AG04450 (cell line): ENCODE results near the gene ECI2. TPM values are rescaled to one million over a fixed set of nuclear protein-coding genes. Genes with fewer than 3 reads are reported as not detected.

Experiments used
- CTCF ChIA-PET: fragments of 300-600, 350-600 bp; formaldehyde crosslinking; extraction: SDS; loops from one replicate; lab custom pipeline; 2022; ENCODE audit warnings: antibody characterized with exemption, inconsistent platforms; lab: Charles Lee
- POLR2A ChIA-PET: fragments of 350-600 bp; formaldehyde crosslinking; extraction: SDS; loops from one replicate; lab custom pipeline; 2021; ENCODE audit warnings: antibody characterized with exemption, inconsistent platforms; lab: Yijun Ruan, JAX
- DNase-seq: peaks from one replicate; pipeline ENCODE4 v3.0.0-alpha.2; 2011; ENCODE audit warnings: low read depth, low spot score
- H3K27ac ChIP-seq: one replicate; pipeline ENCODE4 v1.5.1; 2012; ENCODE audit warnings: low read depth, low read length, control low read depth
- H3K27me3 ChIP-seq: one replicate; pipeline ENCODE4 v1.6.0; 2012; ENCODE audit warnings: low read length; ENCODE audit not compliant: control insufficient read depth, insufficient read depth
- H3K4me3 ChIP-seq: 2 replicates; pipeline ENCODE4 v1.5.1; 2011; ENCODE audit warnings: mild to moderate bottlenecking, low read depth, low read length, control low read depth
- H3K9me3 ChIP-seq: 2 replicates; pipeline ENCODE4 v1.5.1; 2012; ENCODE audit warnings: low read length; ENCODE audit not compliant: control insufficient read depth, insufficient read depth
- CTCF ChIP-seq: IDR thresholded peaks from 2 replicates; pipeline ENCODE4 v1.5.1; 2011; ENCODE audit warnings: low read depth, low read length, control low read depth, inconsistent platforms
- polyA plus RNA-seq: library from polyadenylated mRNA; depleted of rRNA; stranded (reverse); fragments of >200 nt; gene quantifications from 2 replicates; pipeline ENCODE4 v1.2.3, GENCODE V29; 2011

ECI2 gene
- polyA plus RNA-seq, 1 experiment, result 88.4 TPM

- POLR2A ChIA-PET, result no interaction called here
- TF ChIP-seq CTCF, result no peak
- H3K27me3 ChIP-seq, result peaks cover 22% of the 10 kb centered on the region
- no peak overlapping the region for H3K27ac ChIP-seq
- H3K4me3 ChIP-seq, result no peak overlapping the region
- CTCF ChIA-PET, result interaction anchor here (1.0 kb wide), 1 partner anchor 102 kb away, joined by 3 read pairs; no protein-coding TSS in a partner anchor
- no peak for DNase-seq
- H3K9me3 ChIP-seq, result no peaks in the 10 kb centered on the region
These were observed 26.7 kb downstream of the ECI2 start for GRCh38 chr6:4108561-4109093.

- no peak overlapping the region for H3K27ac ChIP-seq
- TF ChIP-seq CTCF, result no peak
- ChIA-PET POLR2A (no interaction called here), CTCF (interaction anchor here (1.0 kb wide), 1 partner anchor 102 kb away, joined by 3 read pairs; no protein-coding TSS in a partner anchor)
- DNase-seq, result no peak
- no peaks in the 10 kb centered on the region for H3K9me3 ChIP-seq
- peaks cover 22% of the 10 kb centered on the region for H3K27me3 ChIP-seq
- no peak overlapping the region for H3K4me3 ChIP-seq
These were observed 27.5 kb downstream of the ECI2 start for GRCh38 chr6:4107873-4108272.

- H3K27ac ChIP-seq, result no peak overlapping the region
- ChIA-PET POLR2A (no interaction called here), CTCF (interaction anchor here (1.1 kb wide), 1 partner anchor 104 kb away, joined by 3 read pairs; no protein-coding TSS in a partner anchor)
- H3K4me3 ChIP-seq, result no peak overlapping the region
- no peaks in the 10 kb centered on the region for H3K9me3 ChIP-seq
- TF ChIP-seq CTCF, result no peak
- no peak for DNase-seq
- peaks cover 22% of the 10 kb centered on the region for H3K27me3 ChIP-seq
These were observed 29.3 kb downstream of the ECI2 start for GRCh38 chr6:4105980-4106536.

- CTCF ChIA-PET, result no interaction called here
These were observed 31.4 kb downstream of the ECI2 start for GRCh38 chr6:4103929-4104328.

More at GRCh38 chr6:4103929-4104328, 31.4 kb downstream of the ECI2 start:
- no peak for DNase-seq
- H3K27me3 ChIP-seq, result peaks cover 34% of the 10 kb centered on the region
- no peak overlapping the region for H3K4me3 ChIP-seq
- no peaks in the 10 kb centered on the region for H3K9me3 ChIP-seq
- no peak for TF ChIP-seq CTCF
- no peak overlapping the region for H3K27ac ChIP-seq
- POLR2A ChIA-PET, result no interaction called here
